Trophoblast cell (in vitro differentiated cells and primary cell): ENCODE measurements around the gene CST4.

Source experiments
- DNase-seq, 2 donors: peaks; one replicate each; pipeline ENCODE4 v3.0.0-alpha.2; 2016
- H2AFZ ChIP-seq: 2 replicates; pipeline ENCODE4 v1.6.1; 2013; ENCODE audit warnings: low read length, moderate library complexity, mild to moderate bottlenecking; ENCODE audit not compliant: insufficient read depth, poor library complexity
- H2AK5ac ChIP-seq: 2 replicates; pipeline ENCODE4 v1.6.1; 2013; ENCODE audit warnings: mild to moderate bottlenecking, low read length
- H2BK120ac ChIP-seq: 2 replicates; pipeline ENCODE4 v1.6.1; 2013; ENCODE audit warnings: low read length, mild to moderate bottlenecking, moderate library complexity; ENCODE audit not compliant: insufficient read depth, poor library complexity
- H2BK12ac ChIP-seq: 2 replicates; pipeline ENCODE4 v1.6.1; 2013; ENCODE audit warnings: mild to moderate bottlenecking, low read length, moderate library complexity
- H2BK5ac ChIP-seq: 2 replicates; pipeline ENCODE4 v1.6.1; 2013; ENCODE audit warnings: low read length, low read depth, moderate library complexity, mild to moderate bottlenecking; ENCODE audit not compliant: poor library complexity
- H3K14ac ChIP-seq: 2 replicates; pipeline ENCODE4 v1.6.1; 2013; ENCODE audit warnings: mild to moderate bottlenecking, low read length
- H3K18ac ChIP-seq: 2 replicates; pipeline ENCODE4 v1.6.1; 2013; ENCODE audit warnings: mild to moderate bottlenecking, low read length
- H3K23ac ChIP-seq: 2 replicates; pipeline ENCODE4 v1.6.1; 2013; ENCODE audit warnings: low read length
- H3K27ac ChIP-seq: 2 replicates; pipeline ENCODE4 v1.5.1; 2013; ENCODE audit warnings: low read depth, mild to moderate bottlenecking, inconsistent platforms, low read length, moderate library complexity
- H3K27me3 ChIP-seq: 2 replicates; pipeline ENCODE4 v1.6.1; 2013; ENCODE audit warnings: inconsistent platforms, mild to moderate bottlenecking, low read length, moderate library complexity; ENCODE audit not compliant: insufficient read depth
- H3K36me3 ChIP-seq, 2 experiments: 1 replicate in 1 of 2; 2 replicates in 1 of 2; pipeline ENCODE4 v1.6.1; 2013; ENCODE audit warnings: low read length in 2 of 2, mild to moderate bottlenecking in 2 of 2, moderate library complexity in 1 of 2; ENCODE audit not compliant: insufficient read depth in 2 of 2, control insufficient read depth in 1 of 2
- H3K4ac ChIP-seq: 2 replicates; pipeline ENCODE4 v1.6.1; 2013; ENCODE audit warnings: low read depth, mild to moderate bottlenecking, low read length, moderate library complexity
- H3K4me1 ChIP-seq, 2 experiments: 1 replicate in 1 of 2; 2 replicates in 1 of 2; pipeline ENCODE4 v1.6.1; 2013; ENCODE audit warnings: low read length in 2 of 2, mild to moderate bottlenecking in 2 of 2, moderate library complexity in 1 of 2; ENCODE audit not compliant: insufficient read depth in 2 of 2, control insufficient read depth in 1 of 2
- H3K4me2 ChIP-seq: 2 replicates; pipeline ENCODE4 v1.6.1; 2013; ENCODE audit warnings: inconsistent platforms, mild to moderate bottlenecking, low read length, moderate library complexity
- H3K4me3 ChIP-seq: 2 replicates; pipeline ENCODE4 v1.5.1; 2013; ENCODE audit warnings: mild to moderate bottlenecking, low read depth, low read length, inconsistent platforms
- H3K79me1 ChIP-seq: one replicate; pipeline ENCODE4 v1.6.1; 2013; ENCODE audit warnings: low read length
- H3K79me2 ChIP-seq: 2 replicates; pipeline ENCODE4 v1.6.1; 2013; ENCODE audit warnings: low read length, mild to moderate bottlenecking; ENCODE audit not compliant: control insufficient read depth, insufficient read depth, poor library complexity
- H3K9ac ChIP-seq: 2 replicates; pipeline ENCODE4 v1.6.1; 2013; ENCODE audit warnings: mild to moderate bottlenecking, low read length
- H3K9me3 ChIP-seq: 2 replicates; pipeline ENCODE4 v1.6.1; 2013; ENCODE audit warnings: low read depth, mild to moderate bottlenecking, control low read depth, inconsistent platforms, low read length; ENCODE audit not compliant: insufficient read depth
- H4K12ac ChIP-seq: 2 replicates; pipeline ENCODE4 v1.6.1; 2013; ENCODE audit warnings: low read depth, mild to moderate bottlenecking, low read length, moderate library complexity
- H4K8ac ChIP-seq: 2 replicates; pipeline ENCODE4 v1.6.1; 2013; ENCODE audit warnings: low read depth, mild to moderate bottlenecking, low read length, moderate library complexity
- H4K91ac ChIP-seq: one replicate; pipeline ENCODE4 v1.6.1; 2013; ENCODE audit warnings: low read depth, mild to moderate bottlenecking, low read length, moderate library complexity
- WGBS: extraction: QIAGEN DNeasy Blood & Tissue Kit; methylation state at CpG from one replicate; pipeline ENCODE4 v1.1.7; 2013; ENCODE audit warnings: missing lambda C conversion rate; ENCODE audit not compliant: insufficient read length, insufficient coverage; ENCODE audit errors: extremely low coverage; 5-methylcytosine and 5-hydroxymethylcytosine counted together

The CST4 gene

DNA sequence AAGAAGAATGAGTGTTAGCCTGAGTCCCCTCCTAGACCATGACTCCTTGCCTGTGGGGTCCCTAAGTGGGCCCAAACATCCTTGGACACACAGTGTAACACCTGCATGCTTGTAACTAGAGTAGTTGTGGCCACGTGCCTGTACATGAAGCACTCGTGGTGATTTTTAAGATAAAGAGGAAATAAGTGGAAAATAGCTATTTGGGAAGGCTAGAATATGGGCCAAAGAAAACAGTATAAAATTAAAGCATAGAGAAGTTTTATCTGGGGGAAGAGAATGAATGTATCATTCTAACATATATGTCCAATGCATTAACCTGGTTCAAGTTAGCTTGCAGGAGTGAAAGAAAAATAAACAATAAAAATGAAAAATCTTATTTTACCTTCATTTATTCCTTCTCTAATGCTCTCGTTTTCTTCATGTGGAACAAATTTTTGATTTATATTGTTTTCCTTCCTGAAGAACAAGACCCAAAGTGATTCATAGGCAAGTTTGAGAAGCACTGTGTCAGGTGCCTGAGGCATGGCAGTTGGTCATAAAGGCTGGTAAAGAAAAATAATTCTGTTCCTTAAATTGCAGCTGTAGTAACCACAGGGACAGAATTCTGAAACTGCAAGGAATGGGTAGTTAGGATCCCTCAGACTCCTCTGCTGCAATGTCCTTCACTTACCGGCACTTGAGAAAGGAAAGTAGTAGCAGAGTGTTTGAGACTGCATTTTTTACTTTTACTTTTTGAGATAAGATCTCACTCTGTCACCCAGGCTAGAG lies 42.5 kb downstream of the CST4 start:
- Histone ChIP-seq H3K23ac (no peak overlapping the region), H2BK12ac (no peak overlapping the region), H4K8ac (no peak overlapping the region), H3K9ac (no peak overlapping the region), H3K36me3 (no peaks in the 10 kb centered on the region), H3K4me3 (no peak overlapping the region), H3K79me2 (no peaks in the 10 kb centered on the region), H4K12ac (no peak overlapping the region), H3K4me1 (peaks cover 7 to 11% of the 10 kb centered on the region in 2 experiments), H2AK5ac (no peak overlapping the region), H3K4me2 (no peak overlapping the region), H3K18ac (no peak overlapping the region), H3K14ac (no peak overlapping the region), H3K27me3 (no peaks in the 10 kb centered on the region), H3K79me1 (no peaks in the 10 kb centered on the region), H3K4ac (no peak overlapping the region), H3K27ac (no peak overlapping the region), H2BK120ac (no peak overlapping the region), H2BK5ac (no peak overlapping the region), H3K9me3 (no peaks in the 10 kb centered on the region), H2AFZ (no peak overlapping the region), H4K91ac (no peak overlapping the region)
- no peak for DNase-seq
- WGBS, result no CpG with 5 or more reads among the region's 4 CpGs

- Histone ChIP-seq H2BK5ac (no peak overlapping the region), H3K79me1 (no peaks in the 10 kb centered on the region), H2BK12ac (no peak overlapping the region), H4K8ac (no peak overlapping the region), H3K27ac (no peak overlapping the region), H3K4me3 (no peak overlapping the region), H3K4me2 (no peak overlapping the region), H2AFZ (no peak overlapping the region), H2AK5ac (no peak overlapping the region), H3K9ac (no peak overlapping the region), H3K23ac (no peak overlapping the region), H3K9me3 (no peaks in the 10 kb centered on the region), H3K14ac (no peak overlapping the region), H3K27me3 (no peaks in the 10 kb centered on the region), H2BK120ac (no peak overlapping the region), H4K91ac (no peak overlapping the region), H3K36me3 (no peaks in the 10 kb centered on the region), H3K4me1 (peaks cover 15 to 19% of the 10 kb centered on the region in 2 experiments), H3K79me2 (no peaks in the 10 kb centered on the region), H3K4ac (no peak overlapping the region), H4K12ac (no peak overlapping the region), H3K18ac (no peak overlapping the region)
- DNase-seq, result no peak
- no CpG with 5 or more reads among the region's 1 CpG for WGBS
Measured at GRCh38 chr20:23645575-23645974, 43.3 kb downstream of the CST4 start.

DNA sequence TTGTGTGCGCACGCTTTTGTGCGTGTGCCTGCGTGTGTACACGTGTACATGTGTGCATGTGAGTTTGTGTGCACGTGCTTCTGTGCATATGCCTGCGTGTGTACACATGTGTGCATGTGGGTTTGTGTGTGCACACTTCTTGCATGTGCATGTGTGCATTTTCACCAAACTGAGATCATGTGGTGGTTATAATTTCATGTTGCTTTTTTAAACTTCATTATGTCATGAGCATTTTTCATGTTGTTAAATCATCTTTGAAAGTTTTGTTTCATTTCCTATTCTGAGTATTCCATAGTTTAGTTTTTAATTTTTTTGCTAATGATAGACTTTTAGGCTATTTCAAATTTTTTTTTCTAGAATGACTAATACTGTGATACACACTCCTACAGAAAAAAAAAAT lies 44.7 kb downstream of the CST4 start:
- Histone ChIP-seq H4K91ac (no peak overlapping the region), H3K18ac (no peak overlapping the region), H3K27me3 (no peaks in the 10 kb centered on the region), H4K8ac (no peak overlapping the region), H2BK12ac (no peak overlapping the region), H3K4me1 (peaks cover 17 to 22% of the 10 kb centered on the region in 2 experiments), H2BK120ac (no peak overlapping the region), H3K23ac (no peak overlapping the region), H4K12ac (no peak overlapping the region), H3K27ac (no peak overlapping the region), H3K9me3 (no peaks in the 10 kb centered on the region), H3K36me3 (no peaks in the 10 kb centered on the region), H2AK5ac (no peak overlapping the region), H3K79me2 (no peaks in the 10 kb centered on the region), H2AFZ (no peak overlapping the region), H3K4me3 (no peak overlapping the region), H3K4me2 (no peak overlapping the region), H3K79me1 (no peaks in the 10 kb centered on the region), H3K9ac (no peak overlapping the region), H3K14ac (no peak overlapping the region), H3K4ac (no peak overlapping the region), H2BK5ac (no peak overlapping the region)
- DNase-seq, result no peak
- 100% methylated on average over 1 of the region's 7 CpGs for WGBS

- no peak overlapping the region for H2AK5ac ChIP-seq
- H3K27me3 ChIP-seq, result no peaks in the 10 kb centered on the region
- H3K9me3 ChIP-seq, result no peaks in the 10 kb centered on the region
- DNase-seq, result no peak
- H3K9ac ChIP-seq, result no peak overlapping the region
- no peak overlapping the region for H3K4me3 ChIP-seq
- H4K12ac ChIP-seq, result no peak overlapping the region
- no peak overlapping the region for H2AFZ ChIP-seq
- no peak overlapping the region for H3K23ac ChIP-seq
- no peaks in the 10 kb centered on the region for H3K79me2 ChIP-seq
- no peak overlapping the region for H2BK120ac ChIP-seq
- no CpG with 5 or more reads among the region's 6 CpGs for WGBS
- no peak overlapping the region for H4K91ac ChIP-seq
- H3K79me1 ChIP-seq, result no peaks in the 10 kb centered on the region
- no peaks in the 10 kb centered on the region for H3K36me3 ChIP-seq
- peaks cover 17 to 22% of the 10 kb centered on the region in 2 experiments for H3K4me1 ChIP-seq
- no peak overlapping the region for H3K14ac ChIP-seq
- no peak overlapping the region for H3K4me2 ChIP-seq
- no peak overlapping the region for H3K18ac ChIP-seq
- H4K8ac ChIP-seq, result no peak overlapping the region
- H3K27ac ChIP-seq, result no peak overlapping the region
- no peak overlapping the region for H2BK12ac ChIP-seq
- H3K4ac ChIP-seq, result no peak overlapping the region
- no peak overlapping the region for H2BK5ac ChIP-seq
Measured at GRCh38 chr20:23643659-23644058, 45.2 kb downstream of the CST4 start.
